T follicular helper cell (primary cell): Measurements from ENCODE around the gene GCC1.

Experiments used
- DNase-seq: peaks from one replicate; pipeline ENCODE4 v3.0.0-alpha.2; 2020; ENCODE audit warnings: low read depth

The GCC1 gene

GRCh38 chr7:127536394-127536691 is 49.1 kb downstream of the GCC1 start:
- no peak for DNase-seq

GRCh38 chr7:127535546-127536393 is 49.6 kb downstream of the GCC1 start:
- DNase-seq, result no peak

DNA sequence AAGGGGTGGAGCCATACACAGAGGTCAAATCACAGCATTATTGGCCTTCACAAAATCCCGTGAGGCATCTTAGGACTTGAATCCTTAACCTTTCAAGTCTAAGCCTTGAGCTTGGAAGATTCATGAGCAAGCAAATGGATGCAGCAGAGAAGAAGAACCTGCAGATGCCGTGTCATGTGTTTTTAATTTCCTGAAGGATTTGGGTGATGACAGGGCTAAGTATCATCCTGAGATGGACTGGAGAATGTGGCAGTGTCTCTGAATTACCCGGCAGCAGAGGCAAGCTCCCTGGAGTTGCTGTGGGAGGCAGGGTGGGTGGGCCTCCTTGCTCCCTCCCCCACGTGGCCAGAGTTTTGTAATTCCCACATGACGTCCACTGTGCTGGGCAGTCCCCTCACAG is 50.8 kb downstream of the GCC1 start:
- DNase-seq, result no peak

- no peak for DNase-seq
Measured at GRCh38 chr7:127532736-127533135, 52.7 kb downstream of the GCC1 start.

DNA sequence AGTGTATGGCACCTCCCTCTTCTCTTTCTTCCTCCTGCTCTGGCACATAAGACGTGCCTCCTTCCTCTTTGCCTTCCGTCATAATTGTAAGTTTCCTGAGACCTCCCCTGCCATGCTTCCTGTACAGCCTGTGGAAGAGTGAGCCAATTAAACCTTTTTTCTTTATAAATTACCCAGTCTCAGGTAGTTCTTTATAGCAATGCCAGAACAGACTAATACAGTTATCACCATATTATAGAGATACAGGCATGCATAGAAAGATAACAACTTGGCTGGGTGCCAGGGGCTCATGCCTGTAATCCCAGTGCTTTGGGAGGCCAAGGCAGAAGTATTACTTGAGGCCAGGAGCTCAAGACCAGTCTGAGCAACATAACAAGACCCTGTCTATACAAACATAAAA is 53.2 kb downstream of the GCC1 start:
- DNase-seq, result no peak
